ENCODE data around the gene KRT78. TPM values are rescaled to one million over a fixed set of nuclear protein-coding genes. Genes with fewer than 3 reads are reported as not detected.
"Not testable (repeated sequence)": the region's sequence is repeated elsewhere in the genome, so short reads cannot be mapped to it uniquely, and the experiment has no call there.

The KRT78 gene
- total RNA-seq, 2 experiments from 2014 or later, result not detected

- no peaks in the 10 kb centered on the region for H3K4me1 ChIP-seq (ENCODE audit: insufficient read depth, low read length, poor library complexity, severe bottlenecking)
- CTCF ChIA-PET (ENCODE audit: unreplicated experiment), result no interaction called here
- BruUV-seq (replicated peaks), result no TSS peak
- no peak overlapping the region for H3K4me2 ChIP-seq (ENCODE audit: low read length)
- DNase-seq (ENCODE audit: low spot score), result no peak
- no peaks in the 10 kb centered on the region for H3K36me3 ChIP-seq (ENCODE audit: insufficient read depth, low read length)
- H4K20me1 ChIP-seq (ENCODE audit: insufficient read depth, low read length), result no peaks in the 10 kb centered on the region
- no peak overlapping the region for H3K4me3 ChIP-seq (ENCODE audit: low read depth, low read length, poor library complexity, severe bottlenecking)
- no peaks in the 10 kb centered on the region for H3K9me2 ChIP-seq (ENCODE audit: insufficient read depth, low read length)
- no peaks in the 10 kb centered on the region for H3K79me2 ChIP-seq (ENCODE audit: insufficient read depth, low read depth, low read length)
- POLR2A ChIA-PET, result interaction anchor here (0.7 kb wide), 1 partner anchor 395 kb away, joined by 3 read pairs; no protein-coding TSS in a partner anchor
- H2AFZ ChIP-seq (ENCODE audit: low read length), result no peak overlapping the region
- TF ChIP-seq EZH2phosphoT487 (IDR thresholded peaks at IDR 0.05; ENCODE audit: borderline replicate concordance, low read depth, low read length) (no peak), CTCF (conservative IDR thresholded peaks at IDR 0.05; ENCODE audit: low read length) (no peak)
- H3K27ac ChIP-seq (ENCODE audit: low read depth, low read length, poor library complexity, severe bottlenecking), result no peak overlapping the region
- no peaks in the 10 kb centered on the region for H3K9me3 ChIP-seq (ENCODE audit: low read length)
- intact Hi-C loops (cut with micrococcal nuclease; ENCODE audit: unreplicated experiment), result no loop called here
Measured at GRCh38 chr12:52891044-52891443, 42.2 kb upstream of the KRT78 start.

GRCh38 chr12:52890417-52890816 is 41.6 kb upstream of the KRT78 start:
- BruUV-seq (replicated peaks), result no TSS peak
- H3K4me1 ChIP-seq (ENCODE audit: insufficient read depth, low read length, poor library complexity, severe bottlenecking), result no peaks in the 10 kb centered on the region
- intact Hi-C loops (cut with micrococcal nuclease; ENCODE audit: unreplicated experiment), result no loop called here
- H3K9me2 ChIP-seq (ENCODE audit: insufficient read depth, low read length), result no peaks in the 10 kb centered on the region
- no peaks in the 10 kb centered on the region for H3K36me3 ChIP-seq (ENCODE audit: insufficient read depth, low read length)
- no peak overlapping the region for H3K4me3 ChIP-seq (ENCODE audit: low read depth, low read length, poor library complexity, severe bottlenecking)
- H2AFZ ChIP-seq (ENCODE audit: low read length), result no peak overlapping the region
- ChIA-PET CTCF (ENCODE audit: unreplicated experiment) (no interaction called here), POLR2A (no interaction called here)
- no peak for TF ChIP-seq EZH2phosphoT487 (IDR thresholded peaks at IDR 0.05; ENCODE audit: borderline replicate concordance, low read depth, low read length)
- no peak for TF ChIP-seq CTCF (conservative IDR thresholded peaks at IDR 0.05; ENCODE audit: low read length)
- no peaks in the 10 kb centered on the region for H3K9me3 ChIP-seq (ENCODE audit: low read length)
- H3K27ac ChIP-seq (ENCODE audit: low read depth, low read length, poor library complexity, severe bottlenecking), result no peak overlapping the region
- no peak for DNase-seq (ENCODE audit: low spot score)
- no peaks in the 10 kb centered on the region for H4K20me1 ChIP-seq (ENCODE audit: insufficient read depth, low read length)
- H3K4me2 ChIP-seq (ENCODE audit: low read length), result no peak overlapping the region
- H3K79me2 ChIP-seq (ENCODE audit: insufficient read depth, low read depth, low read length), result no peaks in the 10 kb centered on the region

GRCh38 chr12:52884526-52885293 is 35.9 kb upstream of the KRT78 start:
- Histone ChIP-seq H3K9me2 (ENCODE audit: insufficient read depth, low read length) (no peaks in the 10 kb centered on the region), H3K4me1 (ENCODE audit: insufficient read depth, low read length, poor library complexity, severe bottlenecking) (no peaks in the 10 kb centered on the region), H4K20me1 (ENCODE audit: insufficient read depth, low read length) (no peaks in the 10 kb centered on the region), H3K27ac (ENCODE audit: low read depth, low read length, poor library complexity, severe bottlenecking) (no peak overlapping the region), H3K36me3 (ENCODE audit: insufficient read depth, low read length) (no peaks in the 10 kb centered on the region), H3K4me3 (ENCODE audit: low read depth, low read length, poor library complexity, severe bottlenecking) (no peak overlapping the region), H3K9me3 (ENCODE audit: low read length) (no peaks in the 10 kb centered on the region), H2AFZ (ENCODE audit: low read length) (no peak overlapping the region), H3K4me2 (ENCODE audit: low read length) (no peak overlapping the region), H3K79me2 (ENCODE audit: insufficient read depth, low read depth, low read length) (no peaks in the 10 kb centered on the region)
- intact Hi-C loops (cut with micrococcal nuclease; ENCODE audit: unreplicated experiment), result loop anchor here (1.0 to 5.0 kb wide), 2 partner anchors 97 to 512 kb away; no protein-coding TSS in a partner anchor
- BruUV-seq (replicated peaks), result no TSS peak
- peak; percentile 66 for DNase-seq (ENCODE audit: low spot score)
- POLR2A ChIA-PET, result interaction anchor here (0.6 to 1.1 kb wide), 4 partner anchors 8 to 101 kb away, joined by 3 to 4 read pairs (median 3); no protein-coding TSS in a partner anchor
- CTCF ChIA-PET (ENCODE audit: unreplicated experiment), result interaction anchor here (0.5 to 3.8 kb wide), 4 partner anchors 72 to 169 kb away, joined by 3 to 28 read pairs (median 4); no protein-coding TSS in a partner anchor
- peak; percentile 97 for TF ChIP-seq CTCF (conservative IDR thresholded peaks at IDR 0.05; ENCODE audit: low read length)
- no peak for TF ChIP-seq EZH2phosphoT487 (IDR thresholded peaks at IDR 0.05; ENCODE audit: borderline replicate concordance, low read depth, low read length)

- H3K27ac ChIP-seq (ENCODE audit: low read depth, low read length, poor library complexity, severe bottlenecking); H4K20me1 ChIP-seq (ENCODE audit: insufficient read depth, low read length); DNase-seq (ENCODE audit: low spot score); H3K4me2 ChIP-seq (ENCODE audit: low read length); H3K9me3 ChIP-seq (ENCODE audit: low read length); H3K4me3 ChIP-seq (ENCODE audit: low read depth, low read length, poor library complexity, severe bottlenecking); H2AFZ ChIP-seq (ENCODE audit: low read length); H3K36me3 ChIP-seq (ENCODE audit: insufficient read depth, low read length); POLR2A ChIA-PET; H3K4me1 ChIP-seq (ENCODE audit: insufficient read depth, low read length, poor library complexity, severe bottlenecking); BruUV-seq (replicated peaks); H3K9me2 ChIP-seq (ENCODE audit: insufficient read depth, low read length); H3K79me2 ChIP-seq (ENCODE audit: insufficient read depth, low read depth, low read length): not testable (repeated sequence)
- intact Hi-C loops (cut with micrococcal nuclease; ENCODE audit: unreplicated experiment), result loop anchor here (5.0 kb wide), 1 partner anchor 508 kb away; no protein-coding TSS in a partner anchor
- CTCF ChIA-PET (ENCODE audit: unreplicated experiment), result interaction anchor here (0.6 to 1.9 kb wide), 2 partner anchors 10 to 30 kb away, joined by 6 to 11 read pairs; no protein-coding TSS in a partner anchor
Measured at GRCh38 chr12:52880499-52880898, 31.7 kb upstream of the KRT78 start.
